Endothelial cell of umbilical vein (primary cell): ENCODE measurements around the gene IL6R. TPM values are rescaled to one million over a fixed set of nuclear protein-coding genes. Genes with fewer than 3 reads are reported as not detected.

ENCODE experiments used
- BruUV-seq: library from RNA; stranded (reverse); fragments of 400-500 nt; replicated peaks from 2 replicates; lab custom pipeline; 2021; lab: Mats Ljungman, UMichigan
- CTCF ChIA-PET: fragments of 300-600, 350-600 bp; sonication (Branson Sonifier 250); formaldehyde crosslinking; loops from one replicate; lab custom pipeline; 2021; ENCODE audit warnings: antibody characterized with exemption, inconsistent platforms; lab: Charles Lee
- POLR2A ChIA-PET: fragments of 300-600, 350-600 bp; sonication (Branson Sonifier 250); formaldehyde crosslinking; loops from one replicate; lab custom pipeline; 2021; ENCODE audit warnings: antibody characterized with exemption, inconsistent platforms; lab: Charles Lee
- DNase-seq: peaks from one replicate; pipeline ENCODE4 v3.0.0-alpha.2; 2011; ENCODE audit warnings: low read depth, low spot score
- FAIRE-seq: peaks from 2 replicates; lab custom pipeline; 2011; peaks lifted over from hg19 to GRCh38; lab: Jason Lieb, UNC
- H2AFZ ChIP-seq: 2 replicates; pipeline ENCODE4 v1.6.0; 2012; ENCODE audit warnings: low read depth, low read length, control low read depth, inconsistent platforms
- H3K27ac ChIP-seq: 2 replicates; pipeline ENCODE4 v1.5.1; 2011; ENCODE audit warnings: low read depth, mild to moderate bottlenecking, control low read depth, low read length, moderate library complexity; ENCODE audit not compliant: insufficient read depth
- H3K27me3 ChIP-seq, 2 experiments: 2 replicates each; pipeline versions ENCODE4 v1.6.0 to v1.6.1; 2011; ENCODE audit warnings: low read length in 2 of 2, mixed read lengths in 1 of 2; ENCODE audit not compliant: control insufficient read depth in 2 of 2, insufficient read depth in 2 of 2
- H3K36me3 ChIP-seq, 2 experiments: 2 replicates in 1 of 2; 3 replicates in 1 of 2; pipeline ENCODE4 v1.5.1; 2011; ENCODE audit warnings: low read length in 2 of 2, mild to moderate bottlenecking in 1 of 2, moderate library complexity in 1 of 2; ENCODE audit not compliant: control insufficient read depth in 2 of 2, insufficient read depth in 2 of 2; ENCODE audit errors: extremely low read depth in 1 of 2
- H3K4me1 ChIP-seq: 3 replicates; pipeline ENCODE4 v1.5.1; 2011; ENCODE audit warnings: mild to moderate bottlenecking, low read length; ENCODE audit not compliant: control insufficient read depth, insufficient read depth; ENCODE audit errors: extremely low read depth
- H3K4me2 ChIP-seq: 2 replicates; pipeline ENCODE4 v1.6.1; 2011; ENCODE audit warnings: low read length, control low read depth, mixed read lengths; ENCODE audit not compliant: insufficient read depth
- H3K4me3 ChIP-seq, 3 experiments: fragments of 200-600 bp in 1 of 3; sonication (generic), shearing (Covaris generic) in 1 of 3; replicated peaks in 1 of 3; 2 replicates each; pipeline ENCODE4 v1.5.1; 2011 to 2016; ENCODE audit warnings: control low read depth in 3 of 3, low read length in 3 of 3, mild to moderate bottlenecking in 2 of 3, inconsistent platforms in 1 of 3, low read depth in 1 of 3, moderate library complexity in 1 of 3; ENCODE audit not compliant: insufficient read depth in 1 of 3
- H3K79me2 ChIP-seq: 2 replicates; pipeline ENCODE4 v1.6.0; 2012; ENCODE audit warnings: low read length, inconsistent platforms; ENCODE audit not compliant: control insufficient read depth, insufficient read depth
- H3K9ac ChIP-seq: replicated peaks from 2 replicates; pipeline ENCODE3; 2011; ENCODE audit warnings: low read length, control low read depth; ENCODE audit not compliant: insufficient read depth; ENCODE audit errors: extremely low read depth
- H3K9me1 ChIP-seq: replicated peaks from 3 replicates; pipeline ENCODE4 v1.6.0; 2011; ENCODE audit warnings: mild to moderate bottlenecking, low read length; ENCODE audit not compliant: control insufficient read depth, insufficient read depth; ENCODE audit errors: extremely low read depth
- H3K9me3 ChIP-seq: replicated peaks from 2 replicates; pipeline ENCODE4 v1.5.1; 2012; ENCODE audit warnings: low read length, inconsistent platforms; ENCODE audit not compliant: control insufficient read depth, insufficient read depth
- H4K20me1 ChIP-seq: replicated peaks from 2 replicates; pipeline ENCODE3; 2011; ENCODE audit warnings: mild to moderate bottlenecking, low read length; ENCODE audit not compliant: control insufficient read depth, insufficient read depth; ENCODE audit errors: extremely low read depth
- EZH2 ChIP-seq: IDR thresholded peaks from 2 replicates; pipeline ENCODE4 v1.6.1; 2012; ENCODE audit warnings: borderline replicate concordance, low read depth, mild to moderate bottlenecking, moderate library complexity, low read length, inconsistent platforms; ENCODE audit not compliant: severe bottlenecking
- FOS ChIP-seq: IDR thresholded peaks from 2 replicates; pipeline ENCODE4 v1.6.1; 2011; ENCODE audit warnings: mild to moderate bottlenecking, low read length, moderate library complexity, borderline replicate concordance; ENCODE audit not compliant: insufficient read depth
- GATA2 ChIP-seq: IDR thresholded peaks from 2 replicates; pipeline ENCODE4 v1.7.0; 2011; ENCODE audit warnings: low read depth, mild to moderate bottlenecking, moderate library complexity, mixed read lengths, low read length; ENCODE audit not compliant: insufficient read length, insufficient read depth
- MYC ChIP-seq: IDR thresholded peaks from one replicate; pipeline ENCODE4 v1.6.1; 2011; ENCODE audit warnings: mild to moderate bottlenecking, low read depth, low read length
- POLR2A ChIP-seq: IDR thresholded peaks from 2 replicates; pipeline ENCODE4 v1.6.1; 2012; ENCODE audit warnings: low read depth, mild to moderate bottlenecking, control low read depth, low read length
- dilution Hi-C: fragments of 300-500 bp; cut with MboI; formaldehyde crosslinking; loops from one replicate; pipeline ENCODE4 v1.15.0; 2019; ENCODE audit warnings: low sequenced_read_pairs; ENCODE audit not compliant: extremely low pct_ligation_motif_present
- intact Hi-C: fragments of 100-400 bp; cut with micrococcal nuclease; formaldehyde crosslinking; loops from one replicate; pipeline ENCODE4 v1.10.0; 2022
- polyA plus RNA-seq, 4 experiments: library from polyadenylated mRNA; depleted of rRNA in 3 of 4; stranded (reverse) in 3 of 4; unstranded in 1 of 4; fragments of >200 nt; gene quantifications; 2 replicates each; pipeline versions ENCODE4 v1.2.1 to v1.2.3, GENCODE V29; 2011 to 2012; ENCODE audit warnings: missing spikeins in 1 of 4
- total RNA-seq: library from RNA; stranded (reverse); gene quantifications from 2 replicates; pipeline ENCODE4 v1.2.3, GENCODE V29; 2021
- TF ChIP-seq, protein P1 (sequence below): IDR thresholded peaks from 2 replicates; pipeline ENCODE4 v1.6.1; 2011; ENCODE audit not compliant: insufficient read depth, insufficient read length
- TF ChIP-seq, protein P2 (sequence below), 2 donors: IDR thresholded peaks; 1 replicate in 1 of 2; 2 replicates in 1 of 2; pipeline ENCODE4 v1.5.1; 2011; ENCODE audit warnings: low read length in 2 of 2, mild to moderate bottlenecking in 2 of 2, moderate library complexity in 2 of 2, control low read depth in 1 of 2, inconsistent platforms in 1 of 2, low read depth in 1 of 2; ENCODE audit not compliant: insufficient read depth in 1 of 2; ENCODE audit errors: extremely low read depth in 1 of 2

Gene IL6R
- total and polyA plus RNA-seq, 2 donors (not counting 3 experiments of a cell fraction or from before 2014, with no cell fraction given), result 4.8 to 5.1 TPM

DNA sequence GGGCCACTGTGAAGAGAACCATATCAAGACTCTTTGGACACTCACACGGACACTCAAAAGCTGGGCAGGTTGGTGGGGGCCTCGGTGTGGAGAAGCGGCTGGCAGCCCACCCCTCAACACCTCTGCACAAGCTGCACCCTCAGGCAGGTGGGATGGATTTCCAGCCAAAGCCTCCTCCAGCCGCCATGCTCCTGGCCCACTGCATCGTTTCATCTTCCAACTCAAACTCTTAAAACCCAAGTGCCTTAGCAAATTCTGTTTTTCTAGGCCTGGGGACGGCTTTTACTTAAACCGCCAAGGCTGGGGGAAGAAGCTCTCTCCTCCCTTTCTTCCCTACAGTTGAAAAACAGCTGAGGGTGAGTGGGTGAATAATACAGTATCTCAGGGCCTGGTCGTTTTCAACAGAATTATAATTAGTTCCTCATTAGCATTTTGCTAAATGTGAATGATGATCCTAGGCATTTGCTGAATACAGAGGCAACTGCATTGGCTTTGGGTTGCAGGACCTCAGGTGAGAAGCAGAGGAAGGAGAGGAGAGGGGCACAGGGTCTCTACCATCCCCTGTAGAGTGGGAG, 60.6 kb downstream of the IL6R start:
- ChIA-PET POLR2A (no interaction called here), CTCF (interaction anchor here (0.9 to 1.5 kb wide), 5 partner anchors 14 to 112 kb away, joined by 3 to 4 read pairs (median 4); no protein-coding TSS in a partner anchor)
- peaks cover 8% of the 10 kb centered on the region for H3K4me1 ChIP-seq
- no peaks in the 10 kb centered on the region for H3K9me3 ChIP-seq
- dilution Hi-C loops, result no loop called here
- H3K9ac ChIP-seq, result no peak overlapping the region
- H3K9me1 ChIP-seq, result no peaks in the 10 kb centered on the region
- no peak overlapping the region for H3K4me2 ChIP-seq
- no peak overlapping the region for H3K27ac ChIP-seq
- no peaks in the 10 kb centered on the region for H3K27me3 ChIP-seq
- peaks cover 0 to 2% of the 10 kb centered on the region in 2 experiments for H3K36me3 ChIP-seq
- FAIRE-seq (no peak), DNase-seq (no peak)
- BruUV-seq, result no TSS peak
- intact Hi-C loops, result no loop called here
- no peak overlapping the region for H3K4me3 ChIP-seq
- no peak overlapping the region for H2AFZ ChIP-seq
- no peaks in the 10 kb centered on the region for H3K79me2 ChIP-seq
- H4K20me1 ChIP-seq, result no peaks in the 10 kb centered on the region
- TF ChIP-seq POLR2A, result no peak
- TF ChIP-seq, protein P1, sequence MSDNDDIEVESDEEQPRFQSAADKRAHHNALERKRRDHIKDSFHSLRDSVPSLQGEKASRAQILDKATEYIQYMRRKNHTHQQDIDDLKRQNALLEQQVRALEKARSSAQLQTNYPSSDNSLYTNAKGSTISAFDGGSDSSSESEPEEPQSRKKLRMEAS, result no peak
- no peak for TF ChIP-seq MYC
- no peak for TF ChIP-seq FOS
- no peak for TF ChIP-seq GATA2
- TF ChIP-seq EZH2, result no peak
- TF ChIP-seq, protein P2, sequence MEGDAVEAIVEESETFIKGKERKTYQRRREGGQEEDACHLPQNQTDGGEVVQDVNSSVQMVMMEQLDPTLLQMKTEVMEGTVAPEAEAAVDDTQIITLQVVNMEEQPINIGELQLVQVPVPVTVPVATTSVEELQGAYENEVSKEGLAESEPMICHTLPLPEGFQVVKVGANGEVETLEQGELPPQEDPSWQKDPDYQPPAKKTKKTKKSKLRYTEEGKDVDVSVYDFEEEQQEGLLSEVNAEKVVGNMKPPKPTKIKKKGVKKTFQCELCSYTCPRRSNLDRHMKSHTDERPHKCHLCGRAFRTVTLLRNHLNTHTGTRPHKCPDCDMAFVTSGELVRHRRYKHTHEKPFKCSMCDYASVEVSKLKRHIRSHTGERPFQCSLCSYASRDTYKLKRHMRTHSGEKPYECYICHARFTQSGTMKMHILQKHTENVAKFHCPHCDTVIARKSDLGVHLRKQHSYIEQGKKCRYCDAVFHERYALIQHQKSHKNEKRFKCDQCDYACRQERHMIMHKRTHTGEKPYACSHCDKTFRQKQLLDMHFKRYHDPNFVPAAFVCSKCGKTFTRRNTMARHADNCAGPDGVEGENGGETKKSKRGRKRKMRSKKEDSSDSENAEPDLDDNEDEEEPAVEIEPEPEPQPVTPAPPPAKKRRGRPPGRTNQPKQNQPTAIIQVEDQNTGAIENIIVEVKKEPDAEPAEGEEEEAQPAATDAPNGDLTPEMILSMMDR (IDR thresholded peaks at IDR 0.05; ENCODE audit: extremely low read depth in 1 of 2, insufficient read depth in 1 of 2, low read depth in 1 of 2, low read length in 2 of 2), result no peak
